HEK293T (cell line): ENCODE results near the gene AP5S1.

Source experiments
- BHLHE40 ChIP-seq: fragments of 450-650 bp; IDR thresholded peaks from 2 replicates; pipeline ENCODE4 v1.6.1; 2016; ENCODE audit warnings: mild to moderate bottlenecking, moderate library complexity, borderline replicate concordance
- CTBP1 ChIP-seq: fragments of 450-650 bp; IDR thresholded peaks from 2 replicates; pipeline ENCODE4 v1.6.1; 2016; ENCODE audit warnings: borderline replicate concordance
- ELF4 ChIP-seq: fragments of 450-650 bp; IDR thresholded peaks from 2 replicates; pipeline ENCODE4 v1.6.1; 2017; ENCODE audit warnings: antibody characterized with exemption
- FOXA1 ChIP-seq: fragments of 450-650 bp; IDR thresholded peaks from 2 replicates; pipeline ENCODE4 v1.6.1; 2016; ENCODE audit warnings: mild to moderate bottlenecking
- FOXK2 ChIP-seq: fragments of 450-650 bp; IDR thresholded peaks from 2 replicates; pipeline ENCODE4 v1.6.1; 2016; ENCODE audit warnings: mild to moderate bottlenecking
- LEF1 ChIP-seq: fragments of 450-650 bp; IDR thresholded peaks from 2 replicates; pipeline ENCODE4 v1.6.1; 2017; ENCODE audit warnings: mild to moderate bottlenecking, borderline replicate concordance
- SP1 ChIP-seq: fragments of 450-650 bp; IDR thresholded peaks from 2 replicates; pipeline ENCODE4 v1.6.1; 2017
- SUZ12 ChIP-seq: fragments of 450-650 bp; IDR thresholded peaks from 2 replicates; pipeline ENCODE4 v1.6.1; 2016; ENCODE audit warnings: mild to moderate bottlenecking
- ZNF384 ChIP-seq: fragments of 450-650 bp; IDR thresholded peaks from 2 replicates; pipeline ENCODE4 v1.6.1; 2016
- TF ChIP-seq, protein P1 (sequence below): fragments of 450-650 bp; IDR thresholded peaks from 2 replicates; pipeline ENCODE4 v1.6.1; 2016

DNA sequence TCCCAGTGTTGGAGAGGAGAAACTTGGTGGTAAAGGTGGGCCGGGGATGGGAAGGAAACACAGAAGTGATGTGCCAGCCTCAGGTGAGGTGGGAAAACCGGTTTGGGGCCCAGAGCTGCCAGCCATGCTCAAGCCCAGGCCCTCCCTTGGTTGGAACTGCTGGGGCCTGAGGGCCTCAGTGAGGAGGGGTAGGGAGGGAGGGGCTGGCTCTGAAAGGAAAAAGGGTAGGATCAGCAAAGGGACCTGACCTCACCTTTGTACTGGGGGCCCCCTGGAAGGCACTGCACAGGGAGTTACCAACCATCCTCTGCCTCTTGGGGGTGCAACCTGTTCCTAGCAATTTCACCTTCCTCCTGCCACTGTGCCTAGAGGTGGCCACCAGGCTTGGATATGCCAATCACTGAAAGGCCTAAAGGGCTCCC, 37.3 kb upstream of the AP5S1 start:
- TF ChIP-seq SP1 (no peak), FOXA1 (no peak), LEF1 (no peak), SUZ12 (no peak), ELF4 (no peak), FOXK2 (no peak), BHLHE40 (no peak), ZNF384 (no peak), CTBP1 (no peak)
- TF ChIP-seq, protein P1, sequence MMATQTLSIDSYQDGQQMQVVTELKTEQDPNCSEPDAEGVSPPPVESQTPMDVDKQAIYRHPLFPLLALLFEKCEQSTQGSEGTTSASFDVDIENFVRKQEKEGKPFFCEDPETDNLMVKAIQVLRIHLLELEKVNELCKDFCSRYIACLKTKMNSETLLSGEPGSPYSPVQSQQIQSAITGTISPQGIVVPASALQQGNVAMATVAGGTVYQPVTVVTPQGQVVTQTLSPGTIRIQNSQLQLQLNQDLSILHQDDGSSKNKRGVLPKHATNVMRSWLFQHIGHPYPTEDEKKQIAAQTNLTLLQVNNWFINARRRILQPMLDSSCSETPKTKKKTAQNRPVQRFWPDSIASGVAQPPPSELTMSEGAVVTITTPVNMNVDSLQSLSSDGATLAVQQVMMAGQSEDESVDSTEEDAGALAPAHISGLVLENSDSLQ, result no peak
